ENCODE measurements around the gene COQ4. TPM values are rescaled to one million over a fixed set of nuclear protein-coding genes. Genes with fewer than 3 reads are reported as not detected.
A peak's percentile ranks its signal among the peaks of the same experiment; 100 is the strongest.
"Not testable (repeated sequence)": the region's sequence is repeated elsewhere in the genome, so short reads cannot be mapped to it uniquely, and the experiment has no call there.

Gene COQ4
- polyA plus RNA-seq, 1 experiment: 19.0 TPM

- CTCF ChIA-PET: interaction anchor here (1.0 to 1.2 kb wide), 2 partner anchors 18 to 65 kb away, joined by 3 read pairs; no protein-coding TSS in a partner anchor
- TF ChIP-seq, protein P1, sequence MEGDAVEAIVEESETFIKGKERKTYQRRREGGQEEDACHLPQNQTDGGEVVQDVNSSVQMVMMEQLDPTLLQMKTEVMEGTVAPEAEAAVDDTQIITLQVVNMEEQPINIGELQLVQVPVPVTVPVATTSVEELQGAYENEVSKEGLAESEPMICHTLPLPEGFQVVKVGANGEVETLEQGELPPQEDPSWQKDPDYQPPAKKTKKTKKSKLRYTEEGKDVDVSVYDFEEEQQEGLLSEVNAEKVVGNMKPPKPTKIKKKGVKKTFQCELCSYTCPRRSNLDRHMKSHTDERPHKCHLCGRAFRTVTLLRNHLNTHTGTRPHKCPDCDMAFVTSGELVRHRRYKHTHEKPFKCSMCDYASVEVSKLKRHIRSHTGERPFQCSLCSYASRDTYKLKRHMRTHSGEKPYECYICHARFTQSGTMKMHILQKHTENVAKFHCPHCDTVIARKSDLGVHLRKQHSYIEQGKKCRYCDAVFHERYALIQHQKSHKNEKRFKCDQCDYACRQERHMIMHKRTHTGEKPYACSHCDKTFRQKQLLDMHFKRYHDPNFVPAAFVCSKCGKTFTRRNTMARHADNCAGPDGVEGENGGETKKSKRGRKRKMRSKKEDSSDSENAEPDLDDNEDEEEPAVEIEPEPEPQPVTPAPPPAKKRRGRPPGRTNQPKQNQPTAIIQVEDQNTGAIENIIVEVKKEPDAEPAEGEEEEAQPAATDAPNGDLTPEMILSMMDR (IDR thresholded peaks at IDR 0.05; ENCODE audit: low read depth, low read length): no peak
- POLR2A ChIA-PET: interaction anchor here (0.9 to 1.6 kb wide), 5 partner anchors 14 to 31 kb away, joined by 5 to 12 read pairs (median 6); no protein-coding TSS in a partner anchor
Observed at GRCh38 chr9:128276574-128277270, 45.9 kb upstream of the COQ4 start.

GRCh38 chr9:128279088-128280073 is 43.3 kb upstream of the COQ4 start:
- not testable (repeated sequence) for DNase-seq (ENCODE audit: low read depth, low spot score)

More at GRCh38 chr9:128276574-128277270, 45.9 kb upstream of the COQ4 start:
- no peaks in the 10 kb centered on the region for H3K27me3 ChIP-seq (ENCODE audit: control insufficient read depth, insufficient read depth, low read length)
- peak overlapping the region; percentile 87 for H3K4me3 ChIP-seq (ENCODE audit: low read depth, low read length)
- DNase-seq (ENCODE audit: low read depth, low spot score): no peak
- peaks cover 3% of the 10 kb centered on the region; the same call in 1 of the 2 replicates for H3K9me3 ChIP-seq (ENCODE audit: control insufficient read depth, insufficient read depth, low read length)
- peak overlapping the region; percentile 68 for H3K27ac ChIP-seq (ENCODE audit: low read depth, low read length)

DNA sequence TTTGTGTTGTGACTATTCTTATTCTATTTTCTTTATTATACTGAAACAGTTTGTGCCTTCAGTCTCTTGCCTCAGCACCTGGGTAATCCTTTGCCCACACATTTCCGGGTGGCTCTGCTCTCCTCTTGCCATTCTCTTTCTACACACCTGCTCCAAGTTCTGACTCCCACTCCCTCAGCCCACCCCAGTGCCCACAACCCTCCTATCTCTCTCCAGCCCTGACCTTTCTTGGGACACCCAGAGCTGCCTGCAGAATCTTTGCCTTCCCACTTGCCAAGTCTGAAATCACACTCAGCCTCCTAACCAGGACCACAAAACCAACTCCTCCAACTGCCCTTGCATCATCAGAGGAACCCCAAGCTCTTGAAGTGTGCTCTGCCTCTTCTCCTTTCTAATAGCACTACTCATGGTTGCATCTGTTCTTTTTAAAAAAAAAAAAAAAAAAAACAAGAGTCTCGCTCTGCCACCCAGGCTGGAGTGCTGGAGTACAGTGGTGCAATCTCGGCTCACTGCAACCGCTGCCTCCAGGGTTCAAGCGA is 42.5 kb upstream of the COQ4 start:
- no peak for DNase-seq (ENCODE audit: low read depth, low spot score)
- Histone ChIP-seq H3K9me3 (ENCODE audit: control insufficient read depth, insufficient read depth, low read length) (peaks cover 3% of the 10 kb centered on the region; the same call in 1 of the 2 replicates), H3K4me3 (ENCODE audit: low read depth, low read length) (no peak overlapping the region), H3K27me3 (ENCODE audit: control insufficient read depth, insufficient read depth, low read length) (no peaks in the 10 kb centered on the region), H3K27ac (ENCODE audit: low read depth, low read length) (no peak overlapping the region)
- TF ChIP-seq, protein P1 (IDR thresholded peaks at IDR 0.05; ENCODE audit: low read depth, low read length): no peak
- ChIA-PET CTCF (no interaction called here), POLR2A (no interaction called here)

More at GRCh38 chr9:128279088-128280073, 43.3 kb upstream of the COQ4 start:
- CTCF ChIA-PET: interaction anchor here (0.7 kb wide), 1 partner anchor 83 kb away, joined by 3 read pairs; no protein-coding TSS in a partner anchor
- H3K27me3 ChIP-seq (ENCODE audit: control insufficient read depth, insufficient read depth, low read length); H3K4me3 ChIP-seq (ENCODE audit: low read depth, low read length); H3K9me3 ChIP-seq (ENCODE audit: control insufficient read depth, insufficient read depth, low read length); POLR2A ChIA-PET; H3K27ac ChIP-seq (ENCODE audit: low read depth, low read length): not testable (repeated sequence)

DNA sequence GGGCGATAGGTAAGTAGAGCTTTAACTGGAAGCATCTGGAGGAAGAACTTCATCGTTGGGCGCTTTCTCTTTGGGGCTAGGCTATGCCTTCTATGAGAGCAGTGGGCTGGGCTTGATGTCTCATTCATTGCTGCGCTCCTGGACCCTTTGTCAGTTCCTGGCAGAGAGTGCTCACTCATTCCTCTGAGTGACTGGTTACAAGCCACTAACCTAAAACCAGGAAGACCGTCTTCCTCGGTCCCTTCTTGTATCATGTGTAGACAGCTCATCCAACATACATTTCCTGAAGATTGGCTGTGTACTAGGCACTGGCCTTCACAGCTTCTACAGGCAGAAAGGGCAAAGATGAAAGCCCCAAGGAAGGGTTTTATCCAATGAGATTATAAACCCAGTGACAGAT is 40.1 kb upstream of the COQ4 start:
- Histone ChIP-seq H3K27ac (ENCODE audit: low read depth, low read length) (no peak overlapping the region), H3K4me3 (ENCODE audit: low read depth, low read length) (no peak overlapping the region), H3K27me3 (ENCODE audit: control insufficient read depth, insufficient read depth, low read length) (no peaks in the 10 kb centered on the region), H3K9me3 (ENCODE audit: control insufficient read depth, insufficient read depth, low read length) (no peaks in the 10 kb centered on the region)
- DNase-seq (ENCODE audit: low read depth, low spot score): no peak
- CTCF ChIA-PET: interaction anchor here (1.2 to 1.4 kb wide), 2 partner anchors 13 to 17 kb away, joined by 3 to 6 read pairs; no protein-coding TSS in a partner anchor
- TF ChIP-seq, protein P1 (IDR thresholded peaks at IDR 0.05; ENCODE audit: low read depth, low read length): no peak
- POLR2A ChIA-PET: no interaction called here

Data from AG04450 (cell line).